AG04450 (cell line): ENCODE data around the gene ST6GALNAC2. TPM values are rescaled to one million over a fixed set of nuclear protein-coding genes. Genes with fewer than 3 reads are reported as not detected.
"Not testable (repeated sequence)": the region's sequence is repeated elsewhere in the genome, so short reads cannot be mapped to it uniquely, and the experiment has no call there.

Source experiments
- CTCF ChIA-PET: fragments of 300-600, 350-600 bp; formaldehyde crosslinking; extraction: SDS; loops from one replicate; lab custom pipeline; 2022; ENCODE audit warnings: antibody characterized with exemption, inconsistent platforms; lab: Charles Lee
- POLR2A ChIA-PET: fragments of 350-600 bp; formaldehyde crosslinking; extraction: SDS; loops from one replicate; lab custom pipeline; 2021; ENCODE audit warnings: antibody characterized with exemption, inconsistent platforms; lab: Yijun Ruan, JAX
- DNase-seq: peaks from one replicate; pipeline ENCODE4 v3.0.0-alpha.2; 2011; ENCODE audit warnings: low read depth, low spot score
- H3K27ac ChIP-seq: one replicate; pipeline ENCODE4 v1.5.1; 2012; ENCODE audit warnings: low read depth, low read length, control low read depth
- H3K27me3 ChIP-seq: one replicate; pipeline ENCODE4 v1.6.0; 2012; ENCODE audit warnings: low read length; ENCODE audit not compliant: control insufficient read depth, insufficient read depth
- H3K4me3 ChIP-seq: 2 replicates; pipeline ENCODE4 v1.5.1; 2011; ENCODE audit warnings: mild to moderate bottlenecking, low read depth, low read length, control low read depth
- H3K9me3 ChIP-seq: 2 replicates; pipeline ENCODE4 v1.5.1; 2012; ENCODE audit warnings: low read length; ENCODE audit not compliant: control insufficient read depth, insufficient read depth
- polyA plus RNA-seq: library from polyadenylated mRNA; depleted of rRNA; stranded (reverse); fragments of >200 nt; gene quantifications from 2 replicates; pipeline ENCODE4 v1.2.3, GENCODE V29; 2011
- TF ChIP-seq, protein P1 (sequence below): IDR thresholded peaks from 2 replicates; pipeline ENCODE4 v1.5.1; 2011; ENCODE audit warnings: low read depth, low read length, control low read depth, inconsistent platforms

The ST6GALNAC2 gene
- polyA plus RNA-seq, 1 experiment: 0.36 TPM

GRCh38 chr17:76536511-76537287 lies 49.0 kb downstream of the ST6GALNAC2 start:
- Histone ChIP-seq H3K4me3 (peak overlapping the region; percentile 57), H3K9me3 (no peaks in the 10 kb centered on the region), H3K27ac (no peak overlapping the region), H3K27me3 (peaks cover 14% of the 10 kb centered on the region)
- CTCF ChIA-PET: interaction anchor here (0.7 to 1.5 kb wide), 2 partner anchors 14 to 257 kb away, joined by 3 to 9 read pairs; no protein-coding TSS in a partner anchor
- TF ChIP-seq, protein P1, sequence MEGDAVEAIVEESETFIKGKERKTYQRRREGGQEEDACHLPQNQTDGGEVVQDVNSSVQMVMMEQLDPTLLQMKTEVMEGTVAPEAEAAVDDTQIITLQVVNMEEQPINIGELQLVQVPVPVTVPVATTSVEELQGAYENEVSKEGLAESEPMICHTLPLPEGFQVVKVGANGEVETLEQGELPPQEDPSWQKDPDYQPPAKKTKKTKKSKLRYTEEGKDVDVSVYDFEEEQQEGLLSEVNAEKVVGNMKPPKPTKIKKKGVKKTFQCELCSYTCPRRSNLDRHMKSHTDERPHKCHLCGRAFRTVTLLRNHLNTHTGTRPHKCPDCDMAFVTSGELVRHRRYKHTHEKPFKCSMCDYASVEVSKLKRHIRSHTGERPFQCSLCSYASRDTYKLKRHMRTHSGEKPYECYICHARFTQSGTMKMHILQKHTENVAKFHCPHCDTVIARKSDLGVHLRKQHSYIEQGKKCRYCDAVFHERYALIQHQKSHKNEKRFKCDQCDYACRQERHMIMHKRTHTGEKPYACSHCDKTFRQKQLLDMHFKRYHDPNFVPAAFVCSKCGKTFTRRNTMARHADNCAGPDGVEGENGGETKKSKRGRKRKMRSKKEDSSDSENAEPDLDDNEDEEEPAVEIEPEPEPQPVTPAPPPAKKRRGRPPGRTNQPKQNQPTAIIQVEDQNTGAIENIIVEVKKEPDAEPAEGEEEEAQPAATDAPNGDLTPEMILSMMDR: no peak
- no peak for DNase-seq
- POLR2A ChIA-PET: interaction anchor here (0.8 to 1.7 kb wide), 3 partner anchors 10 to 200 kb away, joined by 4 to 6 read pairs (median 5); no protein-coding TSS in a partner anchor

DNA sequence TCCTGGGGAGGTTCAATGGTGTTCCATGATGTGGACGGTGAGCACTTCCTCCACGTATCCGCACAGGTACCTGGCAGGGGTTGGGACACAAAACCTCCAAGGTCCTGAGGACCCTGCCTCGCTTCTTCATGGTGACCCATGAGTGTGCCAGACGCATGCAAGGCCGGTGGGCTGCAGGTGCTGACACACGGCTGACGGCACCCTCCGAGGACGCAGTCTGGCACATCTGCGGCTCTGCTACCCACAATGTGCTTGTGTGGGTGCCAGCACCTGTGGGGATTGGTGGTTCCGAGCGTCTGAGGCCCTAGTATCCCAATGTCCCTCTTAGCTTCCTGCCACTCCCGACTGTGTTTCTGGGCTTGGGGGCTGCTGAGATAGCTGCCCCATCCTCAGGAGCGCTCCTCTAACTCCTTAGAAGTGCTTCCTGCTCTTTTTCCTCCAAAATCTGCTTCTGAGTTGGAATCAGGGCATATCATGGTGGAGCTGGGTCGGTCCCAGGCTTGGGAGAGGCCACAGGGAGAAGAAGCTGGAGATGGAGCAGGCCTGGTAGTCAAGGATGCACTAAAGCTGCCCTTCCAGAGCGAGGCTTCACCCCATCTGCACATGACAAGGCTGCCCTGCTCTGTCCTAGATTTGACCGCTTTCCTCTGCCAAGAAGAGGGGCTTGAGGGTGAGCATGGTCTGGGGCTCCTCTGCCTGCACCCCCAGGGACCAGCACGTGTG lies 49.7 kb downstream of the ST6GALNAC2 start:
- DNase-seq: no peak
- TF ChIP-seq, protein P1: no peak
- POLR2A ChIA-PET: interaction anchor here (0.8 kb wide), 1 partner anchor 201 kb away, joined by 5 read pairs; no protein-coding TSS in a partner anchor
- CTCF ChIA-PET: interaction anchor here (0.7 to 1.5 kb wide), 2 partner anchors 13 to 256 kb away, joined by 3 to 9 read pairs; no protein-coding TSS in a partner anchor
- peaks cover 14% of the 10 kb centered on the region for H3K27me3 ChIP-seq
- H3K9me3 ChIP-seq: no peaks in the 10 kb centered on the region; the same call in 1 of the 2 replicates
- H3K27ac ChIP-seq: no peak overlapping the region
- H3K4me3 ChIP-seq: no peak overlapping the region

DNA sequence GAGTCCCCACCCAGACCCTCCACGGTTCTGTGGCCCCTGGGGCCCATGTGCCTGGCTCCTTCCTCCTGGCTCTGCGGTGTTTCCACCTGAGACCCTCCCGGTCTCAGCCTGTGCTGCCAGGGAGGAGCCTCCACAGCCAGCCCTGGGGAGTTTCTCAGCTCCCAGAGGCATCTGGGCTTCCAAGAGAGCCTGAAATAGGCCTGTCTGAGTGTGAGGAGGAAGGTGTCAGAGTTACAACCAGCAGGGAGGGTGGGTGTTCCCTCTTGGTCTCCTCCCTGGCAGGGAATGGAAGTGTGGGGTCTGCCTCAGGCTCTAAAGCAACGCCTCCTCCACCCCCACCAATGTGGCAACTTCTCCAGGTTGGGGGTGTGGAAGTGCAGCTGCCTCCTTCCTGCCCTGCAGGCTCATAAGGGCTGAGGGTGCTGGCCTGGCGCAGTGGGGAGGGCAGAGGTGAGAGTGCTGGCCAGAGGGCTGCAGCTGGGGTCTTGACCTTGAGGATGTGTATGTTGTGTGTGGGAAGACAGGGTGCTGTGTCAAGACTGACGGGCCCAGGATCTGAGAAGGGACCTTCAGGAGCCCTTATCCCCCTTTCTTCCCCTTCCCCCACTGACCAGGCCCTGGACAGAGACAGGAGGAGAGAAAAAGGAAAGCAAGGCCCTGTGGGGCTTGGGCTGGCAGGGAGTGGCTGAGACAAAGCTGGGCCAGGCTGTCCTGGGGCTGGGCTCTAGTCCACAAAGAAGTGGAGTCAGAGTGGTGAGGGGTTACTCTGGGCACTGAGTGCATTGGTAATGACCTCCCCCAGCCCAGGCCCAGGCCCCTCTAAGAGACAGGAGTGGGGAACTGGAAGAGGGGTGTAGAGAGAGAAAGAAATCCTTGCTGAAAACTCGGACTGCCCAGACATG lies 50.6 kb downstream of the ST6GALNAC2 start:
- TF ChIP-seq, protein P1: no peak
- no peak for DNase-seq
- ChIA-PET POLR2A (no interaction called here), CTCF (no interaction called here)
- Histone ChIP-seq H3K4me3 (no peak overlapping the region), H3K27me3 (peaks cover 14% of the 10 kb centered on the region), H3K9me3 (no peaks in the 10 kb centered on the region; the same call in 1 of the 2 replicates), H3K27ac (no peak overlapping the region)

DNA sequence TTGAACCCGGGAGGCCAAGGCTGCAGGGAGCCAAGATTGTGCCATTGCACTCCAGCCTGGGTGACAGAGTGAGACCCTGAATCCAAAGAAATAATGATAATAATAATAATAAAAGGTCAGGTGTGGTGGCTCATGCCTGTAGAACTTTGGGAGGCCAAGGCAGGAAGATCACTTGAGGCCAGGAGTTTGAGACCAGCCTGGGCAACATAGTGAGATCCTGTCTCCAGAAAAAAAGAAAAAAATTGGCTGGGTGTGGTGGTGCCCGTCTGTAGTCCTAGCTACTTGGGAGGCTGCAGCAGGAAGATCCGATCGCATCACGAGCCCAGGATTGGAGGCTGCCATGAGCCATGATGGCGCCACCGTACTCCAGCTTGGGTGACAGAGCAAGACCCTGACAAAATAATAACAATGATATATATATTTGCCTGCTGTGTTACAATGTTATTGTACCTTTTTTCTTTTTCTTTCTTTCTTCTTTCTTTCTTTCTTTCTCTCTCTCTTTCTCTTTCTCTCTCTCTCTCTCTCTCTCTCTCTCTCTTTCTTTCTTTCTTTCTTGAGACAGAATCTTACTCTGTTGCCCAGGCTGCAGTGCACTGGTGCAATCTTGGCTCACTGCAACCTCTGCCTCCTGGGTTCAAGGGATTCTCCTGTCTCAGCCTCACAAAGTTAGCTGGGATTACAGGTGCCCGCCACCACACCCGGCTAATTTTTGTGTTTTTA lies 51.9 kb downstream of the ST6GALNAC2 start:
- CTCF ChIA-PET: interaction anchor here (1.0 to 2.0 kb wide), 2 partner anchors 11 to 28 kb away, joined by 4 to 8 read pairs; no protein-coding TSS in a partner anchor
- DNase-seq, H3K27ac ChIP-seq, H3K4me3 ChIP-seq, H3K9me3 ChIP-seq, POLR2A ChIA-PET, H3K27me3 ChIP-seq: not testable (repeated sequence)
